GM12865 (cell line): ENCODE results near the gene PTP4A2.

ENCODE experiments used
- DNase-seq: peaks from one replicate; pipeline ENCODE4 v3.0.0; 2010; ENCODE audit warnings: low read depth
- H3K4me3 ChIP-seq: 2 replicates; pipeline ENCODE4 v1.5.1; 2011; ENCODE audit warnings: mild to moderate bottlenecking, low read depth, low read length, control low read depth
- CTCF ChIP-seq: IDR thresholded peaks from 2 replicates; pipeline ENCODE4 v1.5.1; 2011; ENCODE audit warnings: low read length, control low read depth, low read depth, inconsistent platforms; ENCODE audit not compliant: insufficient read depth; ENCODE audit errors: missing control alignments

Gene PTP4A2

GRCh38 chr1:31868862-31869261 lies 69.3 kb downstream of the PTP4A2 start:
- no peak overlapping the region for H3K4me3 ChIP-seq
- TF ChIP-seq CTCF, result no peak
- no peak for DNase-seq

- no peak for TF ChIP-seq CTCF
- H3K4me3 ChIP-seq, result no peak overlapping the region
- DNase-seq, result no peak
Observed at GRCh38 chr1:31867546-31867945, 70.6 kb downstream of the PTP4A2 start.

GRCh38 chr1:31866450-31867032 lies 71.6 kb downstream of the PTP4A2 start:
- no peak for TF ChIP-seq CTCF

GRCh38 chr1:31865728-31866449 lies 72.3 kb downstream of the PTP4A2 start:
- no peak for DNase-seq
- H3K4me3 ChIP-seq, result no peak overlapping the region
- TF ChIP-seq CTCF, result no peak

More at GRCh38 chr1:31866450-31867032, 71.6 kb downstream of the PTP4A2 start:
- H3K4me3 ChIP-seq, result no peak overlapping the region
- DNase-seq, result peak; percentile 79

DNA sequence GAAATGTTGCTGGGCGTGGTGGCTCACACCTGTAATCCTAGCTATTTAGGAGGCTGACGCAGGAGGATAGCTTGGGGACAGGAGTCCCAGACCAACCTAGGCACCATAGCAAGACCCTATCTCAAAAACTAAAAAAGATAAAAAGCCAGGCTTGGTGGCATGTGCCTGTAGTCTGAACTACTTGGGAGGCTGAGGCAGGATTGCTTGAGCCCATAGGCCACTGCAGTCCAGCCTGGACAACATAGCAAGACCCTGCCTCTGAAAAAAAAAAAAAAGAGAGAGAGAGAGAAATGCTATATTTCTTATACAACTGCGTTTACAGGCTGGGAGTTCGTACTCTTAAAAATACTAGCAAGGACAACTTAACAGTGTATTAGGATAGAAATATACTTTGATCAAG lies 76.1 kb downstream of the PTP4A2 start:
- no peak for DNase-seq
- H3K4me3 ChIP-seq, result no peak overlapping the region
- no peak for TF ChIP-seq CTCF

GRCh38 chr1:31861346-31861745 lies 76.8 kb downstream of the PTP4A2 start:
- DNase-seq, result peak; percentile 78
- peak; percentile 42 for TF ChIP-seq CTCF
- no peak overlapping the region for H3K4me3 ChIP-seq

- TF ChIP-seq CTCF, result no peak
- DNase-seq, result no peak
- no peak overlapping the region for H3K4me3 ChIP-seq
Observed at GRCh38 chr1:31860581-31860980, 77.6 kb downstream of the PTP4A2 start.
